Vagina (tissue), 2 donors: ENCODE measurements around the gene ATP1A4. TPM values are rescaled to one million over a fixed set of nuclear protein-coding genes. Genes with fewer than 3 reads are reported as not detected.
A peak's percentile ranks its signal among the peaks of the same experiment; 100 is the strongest.

ENCODE experiments used
- DNase-seq, 2 donors: peaks; one replicate each; pipeline ENCODE4 v3.0.0-alpha.2; 2017; ENCODE audit errors: extremely low spot score in 2 of 2
- H3K27ac ChIP-seq: fragments of 200-600 bp; sonication (generic); one replicate; pipeline ENCODE4 v1.5.1; 2019
- H3K27me3 ChIP-seq: fragments of 200-600 bp; sonication (generic); one replicate; pipeline ENCODE4 v1.5.1; 2019
- H3K36me3 ChIP-seq, 2 donors: fragments of 200-600 bp; sonication (generic); one replicate each; pipeline ENCODE4 v1.5.1; 2017 to 2019
- H3K4me1 ChIP-seq: fragments of 200-600 bp; sonication (generic); one replicate; pipeline ENCODE4 v1.5.1; 2019
- H3K4me3 ChIP-seq, 2 donors: fragments of 200-600 bp; sonication (generic); 1 replicate in 1 of 2; 2 replicates in 1 of 2; pipeline ENCODE4 v1.5.1; 2016 to 2019
- H3K9me3 ChIP-seq: fragments of 200-600 bp; sonication (generic); one replicate; pipeline ENCODE4 v1.5.1; 2019
- POLR2A ChIP-seq, 2 donors: fragments of 450-650 bp; IDR thresholded peaks; one replicate each; pipeline ENCODE4 v1.6.1; 2017; ENCODE audit warnings: antibody characterized with exemption in 2 of 2, mild to moderate bottlenecking in 2 of 2, moderate library complexity in 2 of 2
- POLR2AphosphoS5 ChIP-seq, 2 donors: sonication (generic); formaldehyde crosslinking; IDR thresholded peaks; one replicate each; pipeline ENCODE4 v1.9.0; 2017; ENCODE audit warnings: antibody characterized with exemption in 2 of 2, mild to moderate bottlenecking in 2 of 2, low read depth in 1 of 2; ENCODE audit not compliant: insufficient read depth in 1 of 2
- intact Hi-C: fragments of 100-400 bp; cut with DNase I; formaldehyde crosslinking; loops from one replicate; pipeline ENCODE4 v1.15.1; 2023
- total RNA-seq: library from RNA; depleted of rRNA; stranded (reverse); fragments of >200 nt; gene quantifications from one replicate; pipeline ENCODE4 v1.2.3, GENCODE V29; 2016
- TF ChIP-seq, protein P1 (sequence below), 3 experiments: fragments of 450-650 bp in 2 of 3; fragments of 200-600 bp in 1 of 3; sonication (generic) in 1 of 3; IDR thresholded peaks; one replicate each; pipeline ENCODE4 v1.5.1; 2017 to 2019; ENCODE audit warnings: antibody characterized with exemption in 3 of 3, mild to moderate bottlenecking in 2 of 3, moderate library complexity in 2 of 3

Gene ATP1A4
- total RNA-seq, 1 donor from 2014 or later: not detected

DNA sequence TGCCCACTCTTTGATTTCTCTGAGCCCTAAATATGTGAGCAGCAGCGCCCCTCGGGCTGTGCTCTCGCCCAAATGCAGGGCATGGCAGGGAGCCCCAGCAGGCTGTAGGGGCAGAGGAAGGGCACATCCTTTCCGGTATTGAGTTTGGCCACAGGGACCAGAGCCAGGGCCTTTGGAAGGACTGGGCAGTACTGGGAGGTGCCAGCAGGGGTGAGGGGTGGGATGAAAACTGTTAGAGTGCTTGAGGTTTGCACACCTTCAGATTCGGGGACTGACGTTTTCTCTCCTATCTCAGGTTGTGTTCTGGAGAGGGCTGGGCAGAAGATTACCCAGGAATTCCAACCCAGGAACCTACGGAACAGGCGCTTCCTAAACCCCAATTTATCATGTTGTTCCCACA, 38.0 kb upstream of the ATP1A4 start:
- no peak overlapping the region for H3K27ac ChIP-seq
- TF ChIP-seq, protein P1, sequence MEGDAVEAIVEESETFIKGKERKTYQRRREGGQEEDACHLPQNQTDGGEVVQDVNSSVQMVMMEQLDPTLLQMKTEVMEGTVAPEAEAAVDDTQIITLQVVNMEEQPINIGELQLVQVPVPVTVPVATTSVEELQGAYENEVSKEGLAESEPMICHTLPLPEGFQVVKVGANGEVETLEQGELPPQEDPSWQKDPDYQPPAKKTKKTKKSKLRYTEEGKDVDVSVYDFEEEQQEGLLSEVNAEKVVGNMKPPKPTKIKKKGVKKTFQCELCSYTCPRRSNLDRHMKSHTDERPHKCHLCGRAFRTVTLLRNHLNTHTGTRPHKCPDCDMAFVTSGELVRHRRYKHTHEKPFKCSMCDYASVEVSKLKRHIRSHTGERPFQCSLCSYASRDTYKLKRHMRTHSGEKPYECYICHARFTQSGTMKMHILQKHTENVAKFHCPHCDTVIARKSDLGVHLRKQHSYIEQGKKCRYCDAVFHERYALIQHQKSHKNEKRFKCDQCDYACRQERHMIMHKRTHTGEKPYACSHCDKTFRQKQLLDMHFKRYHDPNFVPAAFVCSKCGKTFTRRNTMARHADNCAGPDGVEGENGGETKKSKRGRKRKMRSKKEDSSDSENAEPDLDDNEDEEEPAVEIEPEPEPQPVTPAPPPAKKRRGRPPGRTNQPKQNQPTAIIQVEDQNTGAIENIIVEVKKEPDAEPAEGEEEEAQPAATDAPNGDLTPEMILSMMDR (IDR thresholded peaks at IDR 0.05): no peak
- TF ChIP-seq POLR2AphosphoS5 (IDR thresholded peaks at IDR 0.05; ENCODE audit: insufficient read depth in 1 of 2, low read depth in 1 of 2) (no peak), POLR2A (IDR thresholded peaks at IDR 0.05) (no peak)
- intact Hi-C loops: no loop called here
- H3K9me3 ChIP-seq: no peaks in the 10 kb centered on the region
- no peaks in the 10 kb centered on the region for H3K36me3 ChIP-seq
- no peak for DNase-seq
- no peak overlapping the region for H3K4me3 ChIP-seq
- H3K4me1 ChIP-seq: peaks cover 15% of the 10 kb centered on the region
- H3K27me3 ChIP-seq: no peaks in the 10 kb centered on the region

DNA sequence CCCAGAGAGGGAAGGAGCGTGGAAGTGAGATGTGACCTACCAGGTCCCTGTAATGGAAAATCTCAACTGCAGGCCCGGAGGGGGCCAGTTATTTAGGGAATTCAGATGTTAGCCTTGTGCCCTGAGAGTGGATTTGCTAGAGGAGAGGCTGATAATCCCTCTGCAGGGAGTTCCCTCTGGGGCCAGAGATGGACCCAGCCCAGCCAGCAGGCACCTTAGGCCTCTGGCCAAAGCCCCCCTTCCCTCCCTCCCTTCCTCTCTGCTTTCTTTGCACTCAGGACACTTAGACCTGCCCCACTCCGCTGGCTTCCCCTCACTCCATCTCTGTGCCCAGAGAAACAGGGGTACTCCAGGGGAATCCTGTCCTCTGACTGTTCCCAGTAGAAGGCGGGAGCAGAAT, 37.3 kb upstream of the ATP1A4 start:
- no peak for DNase-seq
- Histone ChIP-seq H3K36me3 (no peaks in the 10 kb centered on the region), H3K9me3 (no peaks in the 10 kb centered on the region), H3K27ac (no peak overlapping the region), H3K4me1 (peaks cover 15% of the 10 kb centered on the region), H3K4me3 (no peak overlapping the region), H3K27me3 (no peaks in the 10 kb centered on the region)
- intact Hi-C loops: no loop called here
- TF ChIP-seq, protein P1 (IDR thresholded peaks at IDR 0.05): no peak
- TF ChIP-seq POLR2A (IDR thresholded peaks at IDR 0.05) (no peak), POLR2AphosphoS5 (IDR thresholded peaks at IDR 0.05; ENCODE audit: insufficient read depth in 1 of 2, low read depth in 1 of 2) (no peak)

DNA sequence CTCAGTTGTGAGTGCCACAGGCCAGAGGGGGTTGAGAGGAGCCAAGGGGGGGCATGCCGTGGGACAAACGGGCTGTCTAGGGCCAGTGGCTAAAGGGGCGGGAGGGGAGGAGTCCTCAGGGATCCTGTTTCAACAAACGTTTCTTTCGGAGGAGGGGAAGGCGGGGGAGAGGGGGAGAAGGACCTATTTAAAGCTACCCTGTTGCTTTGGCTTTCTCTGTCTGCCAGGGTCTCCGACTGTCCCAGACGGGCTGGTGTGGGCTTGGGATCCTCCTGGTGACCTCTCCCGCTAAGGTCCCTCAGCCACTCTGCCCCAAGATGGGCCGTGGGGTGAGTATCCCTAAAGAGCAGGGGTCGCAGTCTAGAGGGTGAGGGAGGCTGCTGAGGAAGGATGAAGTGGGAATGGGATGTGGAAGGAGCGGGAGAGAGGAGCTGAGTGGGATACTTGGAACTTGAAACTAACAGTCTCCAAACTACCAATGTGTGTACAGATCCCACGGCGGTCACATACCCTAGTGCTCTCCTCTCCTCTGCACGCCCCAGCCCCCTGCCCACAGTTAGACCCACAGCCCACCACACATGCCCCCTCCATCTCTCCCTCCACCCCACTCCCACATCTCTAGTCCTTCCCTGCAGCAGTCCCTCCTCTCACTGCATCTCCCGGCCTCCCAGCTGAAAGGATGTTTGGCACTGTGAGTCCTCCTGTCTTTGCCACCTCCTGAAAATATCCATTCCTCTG, 35.7 kb upstream of the ATP1A4 start, which contains the start of gene ATP1A2:
TSS of gene ATP1A2 (plus strand) at position 215 of the 738 bp plus-strand sequence. CDS start at position 318, 103 bp downstream.
- Histone ChIP-seq H3K36me3 (no peaks in the 10 kb centered on the region), H3K27ac (no peak within 1 kb of the TSS), H3K4me3 (peak within 1 kb of the TSS; percentile 28 to 37), H3K9me3 (no peaks in the 10 kb centered on the region), H3K4me1 (peaks cover 15% of the 10 kb centered on the region), H3K27me3 (no peaks in the 10 kb centered on the region)
- intact Hi-C loops: no loop called here
- TF ChIP-seq POLR2A (IDR thresholded peaks at IDR 0.05) (no peak), POLR2AphosphoS5 (IDR thresholded peaks at IDR 0.05; ENCODE audit: insufficient read depth in 1 of 2, low read depth in 1 of 2) (no peak)
- TF ChIP-seq, protein P1 (IDR thresholded peaks at IDR 0.05): no peak
- no peak for DNase-seq

DNA sequence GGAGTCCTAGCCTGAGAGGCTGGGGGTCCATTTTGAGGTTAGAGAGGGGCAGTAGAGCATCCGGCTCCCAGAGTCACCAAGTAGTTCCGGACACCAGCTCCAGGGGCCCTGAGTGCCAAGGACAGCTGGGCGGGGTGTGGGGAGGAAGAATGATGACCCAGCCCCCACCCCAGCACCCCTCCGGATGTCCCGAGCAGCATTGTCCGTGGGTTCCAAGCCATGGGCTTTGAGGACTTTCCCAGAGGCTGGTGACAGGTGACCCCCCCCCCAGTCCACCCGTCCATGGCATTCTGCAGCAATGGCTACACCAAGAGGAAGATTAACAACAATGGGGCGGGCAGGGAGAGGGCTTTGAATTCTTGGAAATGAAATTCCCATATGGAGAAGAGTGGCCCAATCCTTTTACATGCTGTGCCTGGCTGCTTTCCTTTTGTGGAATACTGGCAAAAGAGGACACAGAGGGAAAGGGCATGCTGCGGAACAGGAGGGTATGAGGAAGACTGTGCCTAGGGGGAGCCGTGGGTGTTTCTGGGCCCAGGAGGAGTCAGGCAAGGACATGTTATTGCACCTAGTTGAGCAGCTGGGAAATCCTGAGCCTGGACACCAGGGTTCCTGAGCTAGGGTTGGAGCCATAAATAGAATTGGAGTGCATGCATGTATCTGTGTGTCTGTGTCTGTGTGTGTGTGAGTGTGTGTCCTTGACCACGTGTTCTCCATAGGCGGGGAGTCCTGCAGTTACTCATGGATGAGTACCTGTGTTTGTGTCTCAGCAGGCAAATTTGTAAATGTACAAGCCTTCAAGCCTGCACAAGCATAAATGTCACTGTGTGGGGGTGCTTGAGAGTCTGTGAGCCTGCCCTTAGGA, 34.9 kb upstream of the ATP1A4 start:
- DNase-seq: no peak
- Histone ChIP-seq H3K27ac (no peak overlapping the region), H3K4me1 (peaks cover 15% of the 10 kb centered on the region), H3K4me3 (peak overlapping the region; percentile 28 to 37), H3K27me3 (no peaks in the 10 kb centered on the region), H3K36me3 (no peaks in the 10 kb centered on the region), H3K9me3 (no peaks in the 10 kb centered on the region)
- intact Hi-C loops: no loop called here
- no peak for TF ChIP-seq POLR2A (IDR thresholded peaks at IDR 0.05)
- TF ChIP-seq POLR2AphosphoS5 (IDR thresholded peaks at IDR 0.05; ENCODE audit: insufficient read depth in 1 of 2, low read depth in 1 of 2): no peak
- TF ChIP-seq, protein P1 (IDR thresholded peaks at IDR 0.05): no peak
